Testis (tissue), 5 donors: Measurements from ENCODE around the gene CHRNA9. TPM values are rescaled to one million over a fixed set of nuclear protein-coding genes. Genes with fewer than 3 reads are reported as not detected.
"Not testable (repeated sequence)": the region's sequence is repeated elsewhere in the genome, so short reads cannot be mapped to it uniquely, and the experiment has no call there.

Experiments
- DNase-seq: peaks from one replicate; pipeline ENCODE4 v3.0.0-alpha.2; 2019
- H3K27ac ChIP-seq, 2 donors: fragments of 200-600 bp; sonication (generic); one replicate each; pipeline ENCODE4 v1.5.1; 2019
- H3K27me3 ChIP-seq: fragments of 200-600 bp; sonication (generic); one replicate; pipeline ENCODE4 v1.5.1; 2019
- H3K36me3 ChIP-seq: fragments of 200-600 bp; sonication (generic); one replicate; pipeline ENCODE4 v1.5.1; 2017; ENCODE audit warnings: low read depth; ENCODE audit errors: missing control alignments
- H3K4me1 ChIP-seq: fragments of 200-600 bp; sonication (generic); one replicate; pipeline ENCODE4 v1.5.1; 2019
- H3K4me3 ChIP-seq, 2 donors: fragments of 200-600 bp; sonication (generic); one replicate each; pipeline ENCODE4 v1.5.1; 2017 to 2019
- H3K9me3 ChIP-seq: fragments of 200-600 bp; sonication (generic); one replicate; pipeline ENCODE4 v1.5.1; 2017
- POLR2A ChIP-seq: fragments of 450-650 bp; IDR thresholded peaks from one replicate; pipeline ENCODE4 v1.6.1; 2017; ENCODE audit warnings: antibody characterized with exemption, mild to moderate bottlenecking, moderate library complexity
- WGBS, 2 donors: methylation state at CpG; one replicate each; pipeline ENCODE4 v1.1.5; 2018; 5-methylcytosine and 5-hydroxymethylcytosine counted together
- intact Hi-C: fragments of 100-400 bp; cut with DNase I; formaldehyde crosslinking; loops from one replicate; pipeline ENCODE4 v1.15.1; 2023; ENCODE audit warnings: low total_unique reads
- long read RNA-seq, 2 donors: transcript quantifications; one replicate each; lab custom pipeline, GENCODE V29; 2026
- polyA plus RNA-seq: library from polyadenylated mRNA; stranded (reverse); fragments of 350-450 nt; fragmentation: Illumina TruSeq; extraction: RNeasy Lipid Tissue Mini Kit (QIAGEN cat#74804); gene quantifications from one replicate; pipeline ENCODE4 v1.2.3, GENCODE V29; 2014; ENCODE audit warnings: low read depth, low replicate concordance; ENCODE audit not compliant: insufficient read depth
- total RNA-seq, 2 donors: library from RNA; depleted of rRNA; stranded (reverse); fragments of >200 nt; gene quantifications; one replicate each; pipeline ENCODE4 v1.2.3, GENCODE V29; 2016
- TF ChIP-seq, protein P1 (sequence below), 3 experiments: fragments of 450-650 bp in 2 of 3; fragments of 200-600 bp in 1 of 3; sonication (generic) in 1 of 3; IDR thresholded peaks; one replicate each; pipeline ENCODE4 v1.5.1; 2016 to 2019; ENCODE audit warnings: antibody characterized with exemption in 3 of 3, mild to moderate bottlenecking in 2 of 3, moderate library complexity in 1 of 3

Gene CHRNA9
- under 1 TPM; 0.16 to 0.50 TPM for total RNA-seq
- 0.13 TPM for polyA plus RNA-seq
- long read RNA-seq, donor 1 = 0 reads
- long read RNA-seq, donor 2 = 0 reads

- no peaks in the 10 kb centered on the region for H3K9me3 ChIP-seq
- no peaks in the 10 kb centered on the region for H3K36me3 ChIP-seq
- TF ChIP-seq, protein P1, sequence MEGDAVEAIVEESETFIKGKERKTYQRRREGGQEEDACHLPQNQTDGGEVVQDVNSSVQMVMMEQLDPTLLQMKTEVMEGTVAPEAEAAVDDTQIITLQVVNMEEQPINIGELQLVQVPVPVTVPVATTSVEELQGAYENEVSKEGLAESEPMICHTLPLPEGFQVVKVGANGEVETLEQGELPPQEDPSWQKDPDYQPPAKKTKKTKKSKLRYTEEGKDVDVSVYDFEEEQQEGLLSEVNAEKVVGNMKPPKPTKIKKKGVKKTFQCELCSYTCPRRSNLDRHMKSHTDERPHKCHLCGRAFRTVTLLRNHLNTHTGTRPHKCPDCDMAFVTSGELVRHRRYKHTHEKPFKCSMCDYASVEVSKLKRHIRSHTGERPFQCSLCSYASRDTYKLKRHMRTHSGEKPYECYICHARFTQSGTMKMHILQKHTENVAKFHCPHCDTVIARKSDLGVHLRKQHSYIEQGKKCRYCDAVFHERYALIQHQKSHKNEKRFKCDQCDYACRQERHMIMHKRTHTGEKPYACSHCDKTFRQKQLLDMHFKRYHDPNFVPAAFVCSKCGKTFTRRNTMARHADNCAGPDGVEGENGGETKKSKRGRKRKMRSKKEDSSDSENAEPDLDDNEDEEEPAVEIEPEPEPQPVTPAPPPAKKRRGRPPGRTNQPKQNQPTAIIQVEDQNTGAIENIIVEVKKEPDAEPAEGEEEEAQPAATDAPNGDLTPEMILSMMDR (IDR thresholded peaks at IDR 0.05) = no peak
- TF ChIP-seq POLR2A = no peak
- no peaks in the 10 kb centered on the region for H3K4me1 ChIP-seq
- no peak for DNase-seq
- intact Hi-C loops = no loop called here
- WGBS, 2 donors = 57 to 64% methylated on average over 10 to 12 of the region's 12 CpGs
- no peak within 1 kb of the TSS for H3K27ac ChIP-seq
- H3K27me3 ChIP-seq = no peaks in the 10 kb centered on the region
- no peak within 1 kb of the TSS for H3K4me3 ChIP-seq
These were observed at the start of gene CHRNA9 for GRCh38 chr4:40334591-40335524. Gene CHRNA9 (plus strand): TSS chr4:40335333. CDS start chr4:40335468, 135 bp downstream.

GRCh38 chr4:40285692-40286091, 49.4 kb upstream of the CHRNA9 start:
- Histone ChIP-seq H3K27ac (no peak overlapping the region), H3K27me3 (no peaks in the 10 kb centered on the region), H3K4me3 (no peak overlapping the region), H3K9me3 (no peaks in the 10 kb centered on the region), H3K4me1 (no peaks in the 10 kb centered on the region), H3K36me3 (no peaks in the 10 kb centered on the region)
- DNase-seq = no peak
- intact Hi-C loops = no loop called here
- WGBS, 2 donors = 84 to 86% methylated on average over 3 to 5 of the region's 5 CpGs
- TF ChIP-seq, protein P1 (IDR thresholded peaks at IDR 0.05) = no peak
- no peak for TF ChIP-seq POLR2A

- Histone ChIP-seq H3K9me3 (no peaks in the 10 kb centered on the region), H3K27ac (no peak overlapping the region), H3K36me3 (no peaks in the 10 kb centered on the region), H3K27me3 (no peaks in the 10 kb centered on the region), H3K4me1 (no peaks in the 10 kb centered on the region), H3K4me3 (no peak overlapping the region)
- intact Hi-C loops = no loop called here
- WGBS, 2 donors = 88% methylated on average over 8 of the region's 8 CpGs
- TF ChIP-seq, protein P1 (IDR thresholded peaks at IDR 0.05) = no peak
- no peak for TF ChIP-seq POLR2A
- DNase-seq = no peak
These were observed 46.6 kb upstream of the CHRNA9 start for GRCh38 chr4:40288566-40288965.

GRCh38 chr4:40289366-40290188, 45.6 kb upstream of the CHRNA9 start:
- Histone ChIP-seq H3K27me3 (no peaks in the 10 kb centered on the region), H3K9me3 (no peaks in the 10 kb centered on the region), H3K27ac (no peak overlapping the region), H3K4me1 (no peaks in the 10 kb centered on the region), H3K4me3 (no peak overlapping the region), H3K36me3 (no peaks in the 10 kb centered on the region)
- TF ChIP-seq, protein P1 (IDR thresholded peaks at IDR 0.05) = no peak
- no peak for TF ChIP-seq POLR2A
- intact Hi-C loops = no loop called here
- 65 to 75% methylated on average over 7 of the region's 7 CpGs for WGBS, 2 donors
- no peak for DNase-seq

DNA sequence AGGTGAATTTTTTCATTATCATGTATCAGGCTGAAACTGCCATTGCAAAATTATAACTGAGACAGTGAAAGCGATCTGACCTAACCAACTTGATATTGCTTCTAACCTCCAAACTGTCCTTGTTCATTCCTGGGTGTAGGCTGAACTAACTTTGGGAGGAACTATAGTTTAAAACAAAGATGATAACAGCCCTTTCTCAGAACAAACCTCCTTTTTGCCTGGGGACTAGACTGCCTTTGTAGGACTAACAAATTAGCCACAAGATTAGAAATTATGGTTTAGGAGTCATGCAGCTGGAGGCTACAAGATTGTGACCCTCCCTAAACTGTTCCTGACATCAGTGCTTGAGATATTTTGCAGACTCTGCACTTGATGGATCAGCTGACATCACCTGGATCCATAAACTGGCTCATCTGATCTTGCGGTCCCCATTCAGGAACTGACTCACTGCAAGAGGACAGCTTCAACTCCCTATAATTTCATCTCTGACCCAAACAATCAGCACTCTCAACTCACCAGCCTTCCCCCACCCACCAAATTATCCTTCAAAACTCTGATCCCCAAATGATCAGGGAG, 44.4 kb upstream of the CHRNA9 start:
- H3K27ac ChIP-seq, DNase-seq, H3K9me3 ChIP-seq, intact Hi-C loops, H3K4me3 ChIP-seq, H3K4me1 ChIP-seq, H3K27me3 ChIP-seq, H3K36me3 ChIP-seq: not testable (repeated sequence)
- WGBS, 2 donors = 80 to 83% methylated on average over 2 of the region's 2 CpGs
